NCI-H146 (cell line): Measurements from ENCODE around the gene AUP1.

Experiments used
- DNase-seq: peaks from one replicate; lab custom pipeline; 2025; lab: John Stamatoyannopoulos, UW

The AUP1 gene

DNA sequence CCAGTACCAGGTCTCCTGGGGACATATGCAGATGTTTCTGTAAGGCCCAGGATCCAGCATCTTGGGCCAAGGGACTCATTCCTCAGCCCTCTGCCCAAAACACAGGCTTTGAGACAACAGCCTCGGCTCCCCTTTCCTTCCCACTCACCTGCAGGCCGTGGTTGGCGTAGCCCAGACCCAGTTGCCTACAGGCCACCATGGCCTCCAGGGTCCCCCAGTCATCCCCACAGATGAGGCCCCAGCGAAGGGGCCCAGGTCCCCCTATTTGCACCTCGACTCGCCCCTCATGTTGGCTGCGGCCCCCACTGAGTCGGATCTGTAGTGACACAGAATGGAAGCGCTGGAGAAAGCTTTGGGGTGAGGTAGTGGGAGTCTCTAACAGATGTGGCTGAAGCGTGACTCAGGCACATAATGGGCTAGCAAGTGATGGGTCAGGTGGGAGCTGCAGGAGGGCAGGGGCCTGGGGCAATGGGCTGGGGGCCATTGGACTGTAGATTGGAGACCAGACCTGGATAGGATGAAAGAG is 6.0 kb upstream of the AUP1 start:
- DNase-seq: no peak

- no peak for DNase-seq
Observed at GRCh38 chr2:74534411-74534810, 4.9 kb upstream of the AUP1 start.

GRCh38 chr2:74533464-74533863 is 4.0 kb upstream of the AUP1 start:
- DNase-seq: no peak

GRCh38 chr2:74532222-74532621 is 2.7 kb upstream of the AUP1 start:
- peak; percentile 20 for DNase-seq

GRCh38 chr2:74531666-74532065 is 2.2 kb upstream of the AUP1 start:
- no peak for DNase-seq

DNA sequence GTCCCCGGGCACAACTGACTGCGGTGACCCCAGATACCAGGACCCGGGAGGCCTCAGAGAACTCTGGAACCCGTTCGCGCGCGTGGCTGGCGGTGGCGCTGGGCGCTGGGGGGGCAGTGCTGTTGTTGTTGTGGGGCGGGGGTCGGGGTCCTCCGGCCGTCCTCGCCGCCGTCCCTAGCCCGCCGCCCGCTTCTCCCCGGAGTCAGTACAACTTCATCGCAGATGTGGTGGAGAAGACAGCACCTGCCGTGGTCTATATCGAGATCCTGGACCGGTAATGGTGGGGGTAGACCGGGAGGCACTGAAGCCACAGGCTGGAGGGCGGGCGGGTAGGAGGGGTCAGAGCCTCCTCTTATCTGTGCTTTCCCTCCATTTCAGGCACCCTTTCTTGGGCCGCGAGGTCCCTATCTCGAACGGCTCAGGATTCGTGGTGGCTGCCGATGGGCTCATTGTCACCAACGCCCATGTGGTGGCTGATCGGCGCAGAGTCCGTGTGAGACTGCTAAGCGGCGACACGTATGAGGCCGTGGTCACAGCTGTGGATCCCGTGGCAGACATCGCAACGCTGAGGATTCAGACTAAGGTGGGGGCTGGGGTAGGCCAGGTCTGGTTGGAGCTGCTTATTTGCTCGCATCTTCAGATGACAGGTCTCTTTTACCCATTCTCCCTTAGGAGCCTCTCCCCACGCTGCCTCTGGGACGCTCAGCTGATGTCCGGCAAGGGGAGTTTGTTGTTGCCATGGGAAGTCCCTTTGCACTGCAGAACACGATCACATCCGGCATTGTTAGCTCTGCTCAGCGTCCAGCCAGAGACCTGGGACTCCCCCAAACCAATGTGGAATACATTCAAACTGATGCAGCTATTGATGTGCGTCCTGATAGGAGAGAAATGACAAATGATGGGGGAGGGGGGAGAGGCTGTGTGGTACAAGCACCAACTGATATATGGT is 1.0 kb upstream of the AUP1 start:
- DNase-seq: peak; percentile 53

- DNase-seq: no peak
Observed at GRCh38 chr2:74528600-74529356, 728 bp downstream of the AUP1 start.

DNA sequence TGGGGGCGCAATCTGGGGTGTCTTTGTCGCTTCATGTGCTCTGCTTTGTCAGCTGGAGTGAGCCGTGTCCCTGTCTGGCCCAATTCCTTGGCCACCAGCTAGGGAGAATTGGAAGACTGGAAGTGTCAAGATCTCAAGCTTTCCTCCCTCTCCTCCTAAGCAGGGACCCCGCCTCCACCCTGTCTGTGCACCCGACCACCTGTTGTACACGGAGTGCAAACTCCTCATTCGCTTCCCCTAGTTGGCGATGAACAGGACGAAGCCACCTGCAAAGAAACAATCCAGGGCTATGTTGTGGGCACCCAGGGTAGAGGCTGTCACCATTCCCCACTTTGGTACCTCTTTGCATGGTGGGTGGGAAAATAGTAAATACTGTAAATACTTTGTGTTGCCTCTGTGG is 1.8 kb downstream of the AUP1 start:
- DNase-seq: no peak

- no peak for DNase-seq
Observed at GRCh38 chr2:74526649-74527230, 2.8 kb downstream of the AUP1 start.

GRCh38 chr2:74525717-74526648 is 3.5 kb downstream of the AUP1 start, which contains the start of gene DQX1:
Gene DQX1, minus strand, starts transcription at chr2:74526231. Its CDS starts 502 bp downstream, at chr2:74525729.
- DNase-seq: no peak

DNA sequence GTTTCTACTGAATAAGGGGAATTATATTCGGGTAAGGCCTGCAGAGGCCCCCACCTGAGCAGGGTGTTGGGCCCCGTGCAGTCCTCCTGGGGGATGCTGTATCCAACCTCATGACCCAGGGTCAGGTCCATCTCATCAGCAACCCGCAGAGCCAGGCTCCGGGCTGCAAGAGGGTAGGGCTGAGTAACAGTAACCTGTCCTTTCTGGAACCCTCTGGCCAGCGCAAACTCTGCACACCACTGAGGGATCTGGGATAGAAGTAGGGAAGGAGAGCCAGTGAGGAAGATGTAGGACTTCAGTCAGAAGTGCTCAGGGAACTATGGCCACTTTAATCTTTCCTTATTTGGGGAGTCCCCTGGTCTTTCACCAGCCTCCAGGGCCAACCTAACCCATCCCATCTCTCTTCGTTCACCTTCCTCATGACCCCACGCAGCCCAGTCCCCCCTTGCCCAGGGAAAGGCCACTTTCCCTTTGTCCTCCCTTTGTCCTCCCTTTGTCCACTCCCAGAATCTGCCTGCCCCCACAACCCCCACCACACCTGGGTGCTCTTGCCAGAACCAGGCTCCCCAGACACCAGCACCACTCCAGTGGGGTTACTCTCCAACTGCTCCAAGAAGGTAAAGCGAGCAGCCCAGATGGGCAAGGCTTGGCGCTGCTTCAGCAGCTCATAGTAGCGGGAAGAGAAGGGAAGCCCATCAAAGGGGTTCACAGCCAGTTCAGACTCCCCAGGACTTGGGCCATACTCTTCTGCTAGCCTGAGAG is 4.4 kb downstream of the AUP1 start:
- DNase-seq: no peak

DNA sequence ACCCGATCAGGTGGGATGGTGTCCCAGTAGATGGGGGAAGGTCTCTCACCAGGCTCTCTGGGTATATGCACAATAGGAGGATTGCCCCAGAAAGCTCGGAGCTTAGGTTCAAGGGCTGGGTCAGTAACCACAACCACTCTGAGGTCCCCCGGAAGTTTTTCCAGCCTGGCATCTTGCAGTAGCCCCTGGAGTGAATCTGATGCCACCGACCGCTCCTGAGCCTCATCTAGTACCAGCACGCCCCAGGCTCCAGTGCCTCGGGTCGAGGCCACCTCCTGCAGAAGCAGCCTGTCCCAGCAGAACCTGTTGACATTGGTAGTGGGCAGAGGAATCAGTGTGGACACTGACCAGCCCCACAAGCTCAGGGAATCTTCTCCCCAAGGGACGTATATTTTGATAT is 5.5 kb downstream of the AUP1 start:
- DNase-seq: no peak

DNA sequence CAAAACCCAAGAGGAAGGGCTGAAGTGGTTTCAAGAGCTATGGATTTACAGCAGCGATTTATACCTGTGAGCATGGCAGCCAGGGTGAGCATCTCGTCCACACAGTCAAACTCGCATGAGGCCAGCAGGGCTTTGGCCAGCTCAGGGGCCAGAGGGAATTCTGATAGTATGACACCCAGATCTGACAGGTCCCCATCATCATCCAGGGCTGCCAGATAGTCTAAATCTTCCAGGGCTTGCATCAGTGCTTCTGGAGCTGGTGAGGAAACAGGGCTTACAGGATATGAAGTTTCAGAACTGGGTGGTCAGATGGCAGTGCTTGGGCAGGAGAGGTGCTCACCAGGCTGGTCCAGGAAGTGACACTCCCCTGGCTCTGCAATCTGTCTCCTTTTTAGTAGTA is 7.0 kb downstream of the AUP1 start:
- no peak for DNase-seq

DNA sequence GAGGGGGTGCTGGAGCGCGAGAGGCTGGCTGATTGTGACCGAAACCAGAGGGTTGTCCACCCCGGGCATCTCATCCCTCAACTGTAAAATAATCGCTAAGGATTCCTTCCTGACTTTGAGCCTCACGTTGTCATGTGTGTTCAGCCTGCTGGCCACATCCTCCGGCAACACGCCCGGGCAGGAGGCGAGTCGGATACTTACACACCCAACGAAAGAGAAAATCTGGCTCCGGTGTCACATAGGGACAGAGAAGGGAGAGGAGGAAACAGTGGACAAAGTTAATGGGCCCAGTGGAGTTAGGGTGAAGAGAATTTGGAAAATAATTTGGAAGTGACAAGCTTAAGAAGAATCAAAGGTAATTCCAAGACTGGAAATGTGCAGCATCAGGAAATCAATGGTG is 12.9 kb downstream of the AUP1 start:
- no peak for DNase-seq

GRCh38 chr2:74515981-74516633 is 13.4 kb downstream of the AUP1 start:
- DNase-seq: no peak

- DNase-seq: no peak
Observed at GRCh38 chr2:74515271-74515980, 14.1 kb downstream of the AUP1 start.

DNA sequence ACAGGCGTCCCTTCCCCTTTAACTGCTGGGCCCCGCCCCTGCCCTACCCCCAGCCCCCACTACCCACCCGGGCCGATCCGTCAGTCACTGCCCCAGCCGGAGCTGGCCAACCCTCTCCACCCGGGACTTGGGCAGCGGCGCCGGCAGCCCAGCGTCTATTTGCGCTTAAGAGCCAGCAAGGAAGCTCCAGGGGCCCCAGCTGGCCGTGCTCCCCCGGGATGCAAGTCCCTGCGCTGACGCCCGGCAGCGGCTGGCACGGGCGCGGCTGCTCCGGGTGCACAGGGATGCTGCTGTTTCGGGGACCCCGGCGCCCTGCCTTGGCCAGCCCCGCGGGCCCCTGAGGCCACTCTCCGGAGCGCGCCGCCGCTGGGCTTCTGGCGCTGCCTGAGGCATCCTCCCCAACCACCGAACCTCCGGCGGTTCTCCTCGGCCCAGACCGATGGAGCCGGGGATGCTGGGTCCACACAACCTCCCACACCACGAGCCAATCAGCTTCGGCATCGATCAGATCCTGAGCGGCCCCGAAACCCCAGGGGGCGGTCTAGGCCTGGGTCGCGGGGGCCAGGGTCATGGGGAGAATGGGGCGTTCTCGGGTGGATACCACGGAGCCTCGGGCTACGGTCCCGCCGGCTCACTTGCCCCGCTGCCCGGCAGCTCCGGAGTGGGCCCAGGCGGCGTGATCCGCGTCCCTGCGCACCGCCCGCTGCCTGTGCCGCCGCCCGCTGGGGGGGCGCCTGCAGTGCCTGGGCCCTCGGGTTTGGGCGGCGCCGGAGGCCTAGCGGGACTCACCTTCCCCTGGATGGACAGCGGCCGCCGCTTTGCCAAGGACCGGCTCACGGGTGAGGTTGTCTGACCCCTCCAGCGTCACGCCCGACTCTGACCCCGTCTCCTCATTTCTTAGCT is 14.9 kb downstream of the AUP1 start, which contains the start of gene TLX2:
TSS of gene TLX2 (plus strand) at position 83 of the 903 bp plus-strand sequence. CDS start at position 440, 357 bp downstream.
- peak; percentile 81 for DNase-seq
